ENCODE data around the gene TDRD7.

TDRD7 gene

GRCh38 chr9:97386265-97386633, 25.6 kb upstream of the TDRD7 start:
- peaks cover 2% of the 10 kb centered on the region for H3K4me1 ChIP-seq (ENCODE audit: control insufficient read depth, low read depth, low read length)
- H3K4me3 ChIP-seq (ENCODE audit: low read length): no peak overlapping the region
- H3K56ac ChIP-seq (ENCODE audit: low read length): no peak overlapping the region
- no peak overlapping the region for H2BK120ac ChIP-seq (ENCODE audit: low read depth, low read length)
- no peaks in the 10 kb centered on the region for H3K79me2 ChIP-seq (ENCODE audit: control insufficient read depth, insufficient read depth, low read length)
- no peak for DNase-seq
- no peaks in the 10 kb centered on the region for H3K27me3 ChIP-seq (ENCODE audit: insufficient read depth, low read length, poor library complexity)
- no peak overlapping the region for H3K23ac ChIP-seq (ENCODE audit: low read length)
- no peak overlapping the region for H3K4ac ChIP-seq (ENCODE audit: low read depth, low read length)
- no peak overlapping the region for H2BK15ac ChIP-seq (replicated peaks; ENCODE audit: low read depth)
- no peak overlapping the region for H3K9ac ChIP-seq (ENCODE audit: low read length)
- H3K36me3 ChIP-seq (ENCODE audit: control insufficient read depth, insufficient read depth, low read length): no peaks in the 10 kb centered on the region
- H3K4me2 ChIP-seq (ENCODE audit: low read length): no peak overlapping the region
- no peak overlapping the region for H3K18ac ChIP-seq (ENCODE audit: low read length)
- H2AK5ac ChIP-seq (ENCODE audit: low read length): no peak overlapping the region
- no peaks in the 10 kb centered on the region for H3K79me1 ChIP-seq (ENCODE audit: low read length)
- no CpG with 5 or more reads among the region's 1 CpG for WGBS (ENCODE audit: extremely low coverage, insufficient coverage, low lambda C conversion rate)
- H4K5ac ChIP-seq (ENCODE audit: low read length): no peak overlapping the region
- no peak overlapping the region for H2BK5ac ChIP-seq (ENCODE audit: low read length)
- no peak overlapping the region for H4K8ac ChIP-seq (ENCODE audit: low read depth, low read length)
- H3K27ac ChIP-seq (ENCODE audit: low read depth, low read length): no peak overlapping the region

DNA sequence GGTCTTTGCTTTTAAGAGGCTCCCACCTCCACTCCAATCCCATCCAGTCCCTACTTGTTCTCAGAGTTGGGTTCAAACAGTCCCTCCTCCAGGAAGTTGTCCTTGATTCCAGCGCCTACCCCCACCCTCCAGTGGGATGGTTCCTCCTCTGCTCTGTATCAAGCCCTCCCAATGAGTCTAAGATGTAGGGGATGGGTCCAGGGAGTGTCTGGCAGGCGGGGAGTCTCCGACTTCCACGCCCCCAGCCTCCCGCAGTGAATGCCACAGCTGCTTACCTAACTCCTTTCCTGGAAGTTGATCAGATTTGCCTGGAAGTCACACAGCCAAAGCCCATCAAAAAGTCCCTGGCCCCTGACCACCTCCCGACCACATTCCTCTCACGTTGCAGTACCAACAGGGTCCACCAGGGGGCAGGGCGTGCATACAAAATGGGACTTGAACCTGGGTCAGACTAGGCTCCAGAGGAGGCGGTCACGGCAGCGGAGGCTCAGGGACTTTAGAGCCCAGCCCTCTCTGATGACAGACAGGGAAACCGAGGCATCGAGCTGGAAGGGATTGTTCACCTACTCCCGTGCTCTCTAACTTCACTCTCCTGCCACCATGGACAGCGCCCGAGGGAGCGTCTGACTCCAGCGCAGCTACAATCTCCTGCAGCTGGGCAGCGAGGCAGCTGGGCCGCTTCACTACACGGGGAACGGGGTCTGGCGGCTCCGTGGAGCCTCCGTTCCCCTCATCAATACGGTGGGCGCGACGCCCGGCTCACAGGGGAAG, 25.0 kb upstream of the TDRD7 start:
- Histone ChIP-seq H3K4me2 (ENCODE audit: low read length) (no peak overlapping the region), H3K4me3 (ENCODE audit: low read length) (no peak overlapping the region), H2BK15ac (replicated peaks; ENCODE audit: low read depth) (no peak overlapping the region), H3K56ac (ENCODE audit: low read length) (peak overlapping the region; percentile 12), H2AK5ac (ENCODE audit: low read length) (no peak overlapping the region), H3K9ac (ENCODE audit: low read length) (no peak overlapping the region), H3K23ac (ENCODE audit: low read length) (no peak overlapping the region), H3K27me3 (ENCODE audit: insufficient read depth, low read length, poor library complexity) (no peaks in the 10 kb centered on the region), H3K79me1 (ENCODE audit: low read length) (no peaks in the 10 kb centered on the region), H3K4ac (ENCODE audit: low read depth, low read length) (no peak overlapping the region), H3K27ac (ENCODE audit: low read depth, low read length) (no peak overlapping the region), H4K5ac (ENCODE audit: low read length) (no peak overlapping the region), H2BK5ac (ENCODE audit: low read length) (no peak overlapping the region), H3K36me3 (ENCODE audit: control insufficient read depth, insufficient read depth, low read length) (no peaks in the 10 kb centered on the region), H3K79me2 (ENCODE audit: control insufficient read depth, insufficient read depth, low read length) (no peaks in the 10 kb centered on the region), H3K4me1 (ENCODE audit: control insufficient read depth, low read depth, low read length) (peaks cover 2% of the 10 kb centered on the region), H3K18ac (ENCODE audit: low read length) (no peak overlapping the region), H2BK120ac (ENCODE audit: low read depth, low read length) (no peak overlapping the region), H4K8ac (ENCODE audit: low read depth, low read length) (no peak overlapping the region)
- WGBS (ENCODE audit: extremely low coverage, insufficient coverage, low lambda C conversion rate): no CpG with 5 or more reads among the region's 30 CpGs
- peak; percentile 85 for DNase-seq

DNA sequence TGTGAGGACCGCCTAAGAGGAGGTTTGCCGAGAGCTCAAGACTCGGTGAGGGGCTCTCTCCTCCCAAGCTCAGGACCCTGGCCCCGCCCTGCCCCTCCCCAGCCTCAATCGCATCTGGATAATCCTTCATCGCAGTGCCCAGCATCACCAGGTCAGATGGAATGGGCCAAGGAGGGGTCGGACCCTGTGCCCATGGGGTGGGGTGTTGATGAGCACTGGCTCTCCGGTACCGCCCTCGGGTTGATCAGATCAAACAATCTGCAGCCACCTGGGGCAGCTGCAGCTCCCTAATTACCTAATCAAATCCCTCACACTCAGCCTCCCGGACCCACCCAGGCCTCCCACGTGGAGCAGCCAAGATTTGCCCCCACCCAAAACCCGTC, 24.4 kb upstream of the TDRD7 start:
- no peak overlapping the region for H3K4ac ChIP-seq (ENCODE audit: low read depth, low read length)
- peaks cover 2% of the 10 kb centered on the region for H3K4me1 ChIP-seq (ENCODE audit: control insufficient read depth, low read depth, low read length)
- H3K9ac ChIP-seq (ENCODE audit: low read length): no peak overlapping the region
- no peak overlapping the region for H3K27ac ChIP-seq (ENCODE audit: low read depth, low read length)
- no peaks in the 10 kb centered on the region for H3K79me2 ChIP-seq (ENCODE audit: control insufficient read depth, insufficient read depth, low read length)
- no peaks in the 10 kb centered on the region for H3K27me3 ChIP-seq (ENCODE audit: insufficient read depth, low read length, poor library complexity)
- no peak overlapping the region for H4K5ac ChIP-seq (ENCODE audit: low read length)
- H3K79me1 ChIP-seq (ENCODE audit: low read length): no peaks in the 10 kb centered on the region
- H2AK5ac ChIP-seq (ENCODE audit: low read length): no peak overlapping the region
- no peak for DNase-seq
- no peak overlapping the region for H2BK120ac ChIP-seq (ENCODE audit: low read depth, low read length)
- no CpG with 5 or more reads among the region's 13 CpGs for WGBS (ENCODE audit: extremely low coverage, insufficient coverage, low lambda C conversion rate)
- no peak overlapping the region for H2BK15ac ChIP-seq (replicated peaks; ENCODE audit: low read depth)
- H3K36me3 ChIP-seq (ENCODE audit: control insufficient read depth, insufficient read depth, low read length): no peaks in the 10 kb centered on the region
- no peak overlapping the region for H3K4me3 ChIP-seq (ENCODE audit: low read length)
- H4K8ac ChIP-seq (ENCODE audit: low read depth, low read length): no peak overlapping the region
- no peak overlapping the region for H3K23ac ChIP-seq (ENCODE audit: low read length)
- no peak overlapping the region for H3K18ac ChIP-seq (ENCODE audit: low read length)
- peak overlapping the region; percentile 12 for H3K56ac ChIP-seq (ENCODE audit: low read length)
- H3K4me2 ChIP-seq (ENCODE audit: low read length): no peak overlapping the region
- H2BK5ac ChIP-seq (ENCODE audit: low read length): no peak overlapping the region

- peaks cover 2% of the 10 kb centered on the region for H3K4me1 ChIP-seq (ENCODE audit: control insufficient read depth, low read depth, low read length)
- no peak overlapping the region for H2AK5ac ChIP-seq (ENCODE audit: low read length)
- H3K4me3 ChIP-seq (ENCODE audit: low read length): no peak overlapping the region
- H3K27me3 ChIP-seq (ENCODE audit: insufficient read depth, low read length, poor library complexity): no peaks in the 10 kb centered on the region
- no peaks in the 10 kb centered on the region for H3K79me2 ChIP-seq (ENCODE audit: control insufficient read depth, insufficient read depth, low read length)
- H2BK120ac ChIP-seq (ENCODE audit: low read depth, low read length): no peak overlapping the region
- no CpG with 5 or more reads among the region's 5 CpGs for WGBS (ENCODE audit: extremely low coverage, insufficient coverage, low lambda C conversion rate)
- DNase-seq: peak; percentile 49
- H3K4me2 ChIP-seq (ENCODE audit: low read length): no peak overlapping the region
- no peak overlapping the region for H3K56ac ChIP-seq (ENCODE audit: low read length)
- no peaks in the 10 kb centered on the region for H3K79me1 ChIP-seq (ENCODE audit: low read length)
- H2BK15ac ChIP-seq (replicated peaks; ENCODE audit: low read depth): no peak overlapping the region
- H2BK5ac ChIP-seq (ENCODE audit: low read length): no peak overlapping the region
- H3K4ac ChIP-seq (ENCODE audit: low read depth, low read length): no peak overlapping the region
- H3K23ac ChIP-seq (ENCODE audit: low read length): no peak overlapping the region
- H3K36me3 ChIP-seq (ENCODE audit: control insufficient read depth, insufficient read depth, low read length): no peaks in the 10 kb centered on the region
- H3K9ac ChIP-seq (ENCODE audit: low read length): no peak overlapping the region
- no peak overlapping the region for H4K8ac ChIP-seq (ENCODE audit: low read depth, low read length)
- H4K5ac ChIP-seq (ENCODE audit: low read length): no peak overlapping the region
- no peak overlapping the region for H3K27ac ChIP-seq (ENCODE audit: low read depth, low read length)
- no peak overlapping the region for H3K18ac ChIP-seq (ENCODE audit: low read length)
These were observed 23.8 kb upstream of the TDRD7 start for GRCh38 chr9:97387936-97388684.

- no peak overlapping the region for H3K4ac ChIP-seq (ENCODE audit: low read depth, low read length)
- H3K4me1 ChIP-seq (ENCODE audit: control insufficient read depth, low read depth, low read length): peaks cover 2% of the 10 kb centered on the region
- no peak overlapping the region for H3K9ac ChIP-seq (ENCODE audit: low read length)
- no peaks in the 10 kb centered on the region for H3K79me1 ChIP-seq (ENCODE audit: low read length)
- no CpG with 5 or more reads among the region's 5 CpGs for WGBS (ENCODE audit: extremely low coverage, insufficient coverage, low lambda C conversion rate)
- no peak overlapping the region for H4K8ac ChIP-seq (ENCODE audit: low read depth, low read length)
- no peak overlapping the region for H2BK5ac ChIP-seq (ENCODE audit: low read length)
- no peak overlapping the region for H2AK5ac ChIP-seq (ENCODE audit: low read length)
- H2BK120ac ChIP-seq (ENCODE audit: low read depth, low read length): no peak overlapping the region
- no peaks in the 10 kb centered on the region for H3K79me2 ChIP-seq (ENCODE audit: control insufficient read depth, insufficient read depth, low read length)
- H3K18ac ChIP-seq (ENCODE audit: low read length): no peak overlapping the region
- no peak overlapping the region for H2BK15ac ChIP-seq (replicated peaks; ENCODE audit: low read depth)
- no peak overlapping the region for H4K5ac ChIP-seq (ENCODE audit: low read length)
- DNase-seq: no peak
- H3K27ac ChIP-seq (ENCODE audit: low read depth, low read length): no peak overlapping the region
- no peak overlapping the region for H3K23ac ChIP-seq (ENCODE audit: low read length)
- H3K4me3 ChIP-seq (ENCODE audit: low read length): no peak overlapping the region
- H3K27me3 ChIP-seq (ENCODE audit: insufficient read depth, low read length, poor library complexity): no peaks in the 10 kb centered on the region
- H3K4me2 ChIP-seq (ENCODE audit: low read length): no peak overlapping the region
- no peak overlapping the region for H3K56ac ChIP-seq (ENCODE audit: low read length)
- H3K36me3 ChIP-seq (ENCODE audit: control insufficient read depth, insufficient read depth, low read length): no peaks in the 10 kb centered on the region
These were observed 23.1 kb upstream of the TDRD7 start for GRCh38 chr9:97388721-97389238.
